Measurements from ENCODE around the gene SPRTN.

SPRTN gene

DNA sequence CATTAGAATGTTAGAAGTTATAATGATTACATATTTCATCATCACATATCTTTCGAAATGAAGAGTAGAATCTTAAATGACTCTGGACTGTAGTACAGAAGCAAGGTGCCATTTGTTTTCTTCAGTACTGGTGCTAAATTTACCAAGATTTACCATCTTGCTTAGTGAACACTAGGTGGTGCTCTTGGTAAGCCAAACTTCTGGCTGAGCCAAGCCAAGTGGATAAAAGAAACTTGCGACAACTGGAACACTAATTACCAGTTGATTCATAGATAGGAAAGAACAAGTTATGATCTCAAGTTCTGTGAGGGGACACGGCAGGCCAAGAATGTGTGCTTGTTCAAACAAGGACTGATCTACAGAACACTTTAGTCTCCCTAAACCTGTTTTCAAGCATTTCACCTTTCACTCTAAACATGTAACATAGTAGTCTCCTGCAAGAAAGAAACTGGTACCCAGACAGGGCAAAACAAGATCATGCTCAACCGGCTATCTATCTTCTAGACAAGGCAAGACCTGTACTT is 19.8 kb downstream of the SPRTN start:
- Histone ChIP-seq H3K4me3 (ENCODE audit: low read length) (no peak overlapping the region), H3K27ac (ENCODE audit: low read depth, low read length) (no peak overlapping the region), H3K4me1 (ENCODE audit: insufficient read depth, low read length) (no peaks in the 10 kb centered on the region), H3K9ac (ENCODE audit: low read depth, low read length) (no peak overlapping the region), H3K9me3 (ENCODE audit: insufficient read depth, low read depth, low read length) (no peaks in the 10 kb centered on the region), H3K27me3 (ENCODE audit: insufficient read depth, low read length) (no peaks in the 10 kb centered on the region), H3K36me3 (ENCODE audit: insufficient read depth, low read length) (peaks cover 14% of the 10 kb centered on the region)
- WGBS: 60% methylated on average over 4 of the region's 4 CpGs

DNA sequence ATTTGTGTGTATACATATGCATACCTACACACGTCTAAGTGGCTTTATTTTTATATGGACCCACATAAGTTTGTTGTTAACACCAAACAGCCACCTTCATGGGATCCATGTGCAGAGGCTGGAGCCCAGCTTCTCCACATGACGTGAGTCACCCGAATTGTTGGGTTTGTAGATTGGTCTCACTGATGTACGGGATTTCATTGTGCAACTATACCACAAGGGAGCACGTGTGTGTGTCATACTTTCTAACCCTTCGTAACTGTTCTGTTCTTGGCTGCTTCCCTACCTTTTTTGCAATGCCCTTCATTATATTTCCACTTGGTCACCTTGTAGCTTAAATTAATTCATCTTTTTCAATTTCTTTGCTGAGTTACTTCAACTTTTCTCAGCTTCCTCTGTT is 21.0 kb downstream of the SPRTN start:
- H3K4me3 ChIP-seq (ENCODE audit: low read length): no peak overlapping the region
- no peaks in the 10 kb centered on the region for H3K9me3 ChIP-seq (ENCODE audit: insufficient read depth, low read depth, low read length)
- WGBS: 96% methylated on average over 6 of the region's 6 CpGs
- no peak overlapping the region for H3K27ac ChIP-seq (ENCODE audit: low read depth, low read length)
- peaks cover 3% of the 10 kb centered on the region; the same call in 1 of the 2 replicates for H3K36me3 ChIP-seq (ENCODE audit: insufficient read depth, low read length)
- no peaks in the 10 kb centered on the region for H3K4me1 ChIP-seq (ENCODE audit: insufficient read depth, low read length)
- no peaks in the 10 kb centered on the region for H3K27me3 ChIP-seq (ENCODE audit: insufficient read depth, low read length)
- no peak overlapping the region for H3K9ac ChIP-seq (ENCODE audit: low read depth, low read length)

DNA sequence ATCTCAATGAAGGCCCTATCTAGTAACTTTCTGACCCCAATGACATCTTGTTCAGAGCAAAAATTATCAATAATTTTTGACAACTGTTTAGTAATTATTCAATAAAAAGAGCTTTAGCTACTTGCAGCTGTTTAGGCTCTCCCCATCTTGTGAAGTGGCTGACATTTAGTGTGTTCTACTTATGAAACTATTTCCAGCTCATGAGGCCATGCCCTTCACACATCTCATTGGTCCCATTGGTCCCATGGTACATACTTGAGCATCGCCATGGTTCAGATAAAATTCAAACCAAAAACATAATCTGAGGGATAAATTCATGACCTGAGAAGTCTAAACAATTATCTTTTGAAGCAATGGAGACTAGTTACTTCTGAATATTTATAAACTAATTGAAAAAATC is 24.2 kb downstream of the SPRTN start:
- WGBS: 100% methylated on average over 1 of the region's 1 CpG
- H3K4me1 ChIP-seq (ENCODE audit: insufficient read depth, low read length): no peaks in the 10 kb centered on the region
- no peak overlapping the region for H3K4me3 ChIP-seq (ENCODE audit: low read length)
- no peaks in the 10 kb centered on the region for H3K27me3 ChIP-seq (ENCODE audit: insufficient read depth, low read length)
- H3K9me3 ChIP-seq (ENCODE audit: insufficient read depth, low read depth, low read length): no peaks in the 10 kb centered on the region
- H3K27ac ChIP-seq (ENCODE audit: low read depth, low read length): no peak overlapping the region
- no peaks in the 10 kb centered on the region for H3K36me3 ChIP-seq (ENCODE audit: insufficient read depth, low read length)
- H3K9ac ChIP-seq (ENCODE audit: low read depth, low read length): no peak overlapping the region

DNA sequence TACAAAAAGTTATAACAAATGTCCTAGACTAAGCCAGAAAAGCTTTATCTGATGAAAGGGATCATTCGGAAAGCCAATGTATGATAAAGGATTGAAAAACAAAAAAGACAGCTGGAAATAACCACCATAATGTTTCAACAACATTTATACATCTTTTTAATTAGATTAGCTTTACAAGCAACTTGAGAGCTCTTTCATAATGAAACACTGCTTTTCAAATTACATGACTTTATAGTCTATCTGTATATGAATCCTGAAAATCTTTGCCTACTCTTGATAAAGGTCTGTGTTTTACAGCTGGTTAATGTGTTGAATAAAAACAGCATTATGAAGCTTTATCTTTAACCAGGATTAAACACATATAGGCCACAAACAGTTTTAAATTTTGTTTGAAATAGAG is 25.5 kb downstream of the SPRTN start:
- H3K27ac ChIP-seq (ENCODE audit: low read depth, low read length): no peak overlapping the region
- H3K36me3 ChIP-seq (ENCODE audit: insufficient read depth, low read length): no peaks in the 10 kb centered on the region
- no peaks in the 10 kb centered on the region for H3K27me3 ChIP-seq (ENCODE audit: insufficient read depth, low read length)
- H3K4me1 ChIP-seq (ENCODE audit: insufficient read depth, low read length): no peaks in the 10 kb centered on the region
- no peak overlapping the region for H3K9ac ChIP-seq (ENCODE audit: low read depth, low read length)
- no CpG with 5 or more reads among the region's 1 CpG for WGBS
- no peaks in the 10 kb centered on the region for H3K9me3 ChIP-seq (ENCODE audit: insufficient read depth, low read depth, low read length)
- no peak overlapping the region for H3K4me3 ChIP-seq (ENCODE audit: low read length)

DNA sequence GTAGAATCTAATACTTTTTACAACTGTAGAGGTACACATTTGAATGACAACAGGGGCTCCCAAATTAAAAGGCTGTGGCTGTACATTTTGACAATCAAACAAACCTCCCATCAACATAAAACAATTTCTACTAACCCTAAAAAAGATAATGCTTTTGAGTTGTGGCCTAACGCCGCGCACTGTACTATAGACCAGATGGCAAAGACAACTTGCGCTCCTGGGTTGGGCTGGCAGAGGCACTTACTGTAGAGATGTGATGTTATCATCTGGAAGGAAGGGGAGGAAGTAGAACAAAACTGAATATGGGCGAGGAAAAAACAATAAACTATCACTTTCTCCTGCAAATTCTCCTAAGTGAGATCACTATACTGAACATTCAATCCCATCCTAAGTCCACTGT is 26.1 kb downstream of the SPRTN start:
- Histone ChIP-seq H3K27me3 (ENCODE audit: insufficient read depth, low read length) (no peaks in the 10 kb centered on the region), H3K4me3 (ENCODE audit: low read length) (no peak overlapping the region), H3K9ac (ENCODE audit: low read depth, low read length) (no peak overlapping the region), H3K36me3 (ENCODE audit: insufficient read depth, low read length) (no peaks in the 10 kb centered on the region), H3K4me1 (ENCODE audit: insufficient read depth, low read length) (no peaks in the 10 kb centered on the region), H3K27ac (ENCODE audit: low read depth, low read length) (no peak overlapping the region), H3K9me3 (ENCODE audit: insufficient read depth, low read depth, low read length) (no peaks in the 10 kb centered on the region)
- over 99% methylated on average over 5 of the region's 5 CpGs for WGBS

DNA sequence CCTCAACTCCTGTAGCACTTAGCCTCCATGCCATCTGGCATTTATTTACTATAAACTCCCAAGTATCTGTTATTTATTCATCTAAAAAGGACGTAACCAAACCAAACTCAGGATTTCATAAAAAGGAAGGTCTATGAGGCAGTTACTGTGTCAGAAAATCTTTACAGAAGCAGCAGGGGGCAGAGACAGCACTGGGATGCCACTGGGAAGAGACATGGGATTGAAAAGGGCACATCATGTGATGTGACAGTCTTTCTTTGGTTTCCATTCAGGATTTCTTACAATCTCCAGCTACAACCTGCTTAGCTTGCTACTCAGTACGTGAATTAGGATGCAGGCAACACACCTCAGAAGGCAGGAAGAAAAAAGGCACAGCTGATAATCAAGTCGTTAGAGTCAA is 31.2 kb downstream of the SPRTN start:
- Histone ChIP-seq H3K9me3 (ENCODE audit: insufficient read depth, low read depth, low read length) (no peaks in the 10 kb centered on the region), H3K4me3 (ENCODE audit: low read length) (no peak overlapping the region), H3K27ac (ENCODE audit: low read depth, low read length) (no peak overlapping the region), H3K27me3 (ENCODE audit: insufficient read depth, low read length) (no peaks in the 10 kb centered on the region), H3K36me3 (ENCODE audit: insufficient read depth, low read length) (no peaks in the 10 kb centered on the region), H3K4me1 (ENCODE audit: insufficient read depth, low read length) (no peaks in the 10 kb centered on the region), H3K9ac (ENCODE audit: low read depth, low read length) (no peak overlapping the region)
- 90% methylated on average over 3 of the region's 3 CpGs for WGBS

DNA sequence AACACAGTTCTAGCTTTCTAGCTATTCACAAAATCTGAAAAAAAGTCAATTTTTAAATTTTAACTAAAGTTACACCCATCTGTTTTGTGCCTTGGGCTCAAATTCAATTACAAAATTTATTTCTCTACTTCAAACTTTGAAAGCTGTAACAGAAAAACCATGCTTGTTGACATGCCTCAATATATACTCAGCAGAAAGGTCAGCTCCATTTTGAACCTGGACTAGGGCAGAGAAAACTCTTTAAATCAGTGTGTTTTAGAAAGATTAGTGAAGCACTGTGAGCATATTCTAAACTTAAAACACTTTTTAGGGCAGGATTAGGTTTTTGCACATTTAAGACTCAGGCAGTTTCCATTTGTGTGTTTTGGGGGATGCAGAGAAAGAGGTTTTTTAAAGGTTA is 34.4 kb downstream of the SPRTN start:
- Histone ChIP-seq H3K9ac (ENCODE audit: low read depth, low read length) (no peak overlapping the region), H3K4me3 (ENCODE audit: low read length) (no peak overlapping the region), H3K36me3 (ENCODE audit: insufficient read depth, low read length) (no peaks in the 10 kb centered on the region), H3K9me3 (ENCODE audit: insufficient read depth, low read depth, low read length) (no peaks in the 10 kb centered on the region), H3K4me1 (ENCODE audit: insufficient read depth, low read length) (peaks cover 7% of the 10 kb centered on the region), H3K27me3 (ENCODE audit: insufficient read depth, low read length) (no peaks in the 10 kb centered on the region), H3K27ac (ENCODE audit: low read depth, low read length) (no peak overlapping the region)

DNA sequence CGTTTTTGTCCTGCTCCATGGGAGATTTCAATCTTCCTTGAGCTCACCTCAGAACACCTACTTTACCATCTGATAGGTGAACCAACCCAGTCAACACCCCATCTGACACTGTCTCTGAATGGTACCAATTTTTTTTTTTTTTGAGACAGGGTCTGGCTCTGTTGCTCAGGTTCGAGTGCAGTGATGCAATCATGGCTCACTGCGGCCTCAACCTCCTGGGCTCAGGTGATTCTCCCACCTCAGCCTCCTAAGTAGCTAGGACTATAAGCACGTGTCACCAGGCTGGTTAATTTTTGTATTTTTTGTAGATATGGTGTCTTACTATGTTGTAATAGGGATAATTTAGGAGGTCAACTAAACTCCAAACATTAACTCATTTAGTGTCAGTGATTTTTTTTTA is 36.3 kb downstream of the SPRTN start:
- 91% methylated on average over 3 of the region's 4 CpGs for WGBS
- no peak overlapping the region for H3K27ac ChIP-seq (ENCODE audit: low read depth, low read length)
- H3K36me3 ChIP-seq (ENCODE audit: insufficient read depth, low read length): no peaks in the 10 kb centered on the region
- peaks cover 9% of the 10 kb centered on the region for H3K4me1 ChIP-seq (ENCODE audit: insufficient read depth, low read length)
- no peak overlapping the region for H3K9ac ChIP-seq (ENCODE audit: low read depth, low read length)
- no peaks in the 10 kb centered on the region for H3K9me3 ChIP-seq (ENCODE audit: insufficient read depth, low read depth, low read length)
- H3K27me3 ChIP-seq (ENCODE audit: insufficient read depth, low read length): no peaks in the 10 kb centered on the region
- H3K4me3 ChIP-seq (ENCODE audit: low read length): no peak overlapping the region

DNA sequence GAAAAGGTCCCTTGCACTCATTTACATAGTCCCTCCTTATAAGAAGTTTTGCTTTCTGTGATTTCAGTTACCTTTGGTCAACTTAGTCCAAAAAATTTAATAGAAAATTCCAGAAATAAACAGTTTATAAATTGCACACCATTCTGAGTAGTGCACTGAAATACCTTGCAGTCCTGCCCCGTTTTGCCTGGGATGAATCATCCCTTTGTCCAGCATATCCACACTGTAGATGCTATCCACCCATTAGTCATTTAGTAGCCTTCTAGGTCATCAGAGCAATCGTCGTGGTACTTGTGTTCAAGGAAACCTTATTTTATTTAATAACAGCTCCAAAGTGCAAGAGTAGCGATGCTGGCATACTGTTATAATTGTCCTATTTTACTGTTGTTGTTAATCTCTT is 38.0 kb downstream of the SPRTN start:
- Histone ChIP-seq H3K27me3 (ENCODE audit: insufficient read depth, low read length) (no peaks in the 10 kb centered on the region), H3K4me1 (ENCODE audit: insufficient read depth, low read length) (peaks cover 9% of the 10 kb centered on the region), H3K9ac (ENCODE audit: low read depth, low read length) (no peak overlapping the region), H3K9me3 (ENCODE audit: insufficient read depth, low read depth, low read length) (no peaks in the 10 kb centered on the region), H3K4me3 (ENCODE audit: low read length) (no peak overlapping the region), H3K27ac (ENCODE audit: low read depth, low read length) (no peak overlapping the region), H3K36me3 (ENCODE audit: insufficient read depth, low read length) (no peaks in the 10 kb centered on the region)
- WGBS: 94% methylated on average over 3 of the region's 4 CpGs

DNA sequence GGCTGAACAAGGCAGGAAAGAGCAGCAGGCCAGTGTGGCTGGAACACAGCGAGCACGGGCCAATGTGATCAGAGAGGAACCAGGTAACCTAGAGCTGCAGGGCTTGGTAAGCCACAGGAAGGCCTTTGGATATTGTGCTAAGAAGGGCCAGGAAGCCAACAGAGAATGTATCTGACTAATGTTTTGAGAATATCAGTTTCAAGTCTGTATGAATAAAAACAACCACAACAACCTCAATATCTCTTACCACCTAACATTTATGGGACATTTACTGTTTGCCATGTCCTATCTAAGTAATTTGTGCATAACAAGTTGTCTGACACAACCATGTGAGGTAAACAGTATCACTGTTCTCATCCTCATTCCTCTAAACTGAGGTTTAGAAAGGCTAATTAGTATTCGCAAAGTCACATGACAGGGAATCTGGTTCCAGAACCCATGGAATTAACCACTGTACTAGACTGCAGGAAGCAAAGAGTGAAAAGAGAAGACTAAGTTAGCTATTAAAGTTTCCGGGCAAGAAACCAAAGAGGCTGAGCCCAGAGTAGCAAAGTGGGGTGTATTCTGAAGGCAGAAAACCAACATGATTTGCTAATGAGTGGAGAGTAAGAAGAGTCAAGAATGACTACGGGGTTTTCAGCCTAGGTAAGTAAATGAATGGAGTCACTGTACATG is 38.9 kb downstream of the SPRTN start:
- Histone ChIP-seq H3K9me3 (ENCODE audit: insufficient read depth, low read depth, low read length) (no peaks in the 10 kb centered on the region), H3K36me3 (ENCODE audit: insufficient read depth, low read length) (no peaks in the 10 kb centered on the region), H3K9ac (ENCODE audit: low read depth, low read length) (peak overlapping the region; percentile 14; the same call in 1 of the 2 replicates), H3K4me3 (ENCODE audit: low read length) (no peak overlapping the region), H3K27me3 (ENCODE audit: insufficient read depth, low read length) (no peaks in the 10 kb centered on the region), H3K27ac (ENCODE audit: low read depth, low read length) (no peak overlapping the region), H3K4me1 (ENCODE audit: insufficient read depth, low read length) (peaks cover 9% of the 10 kb centered on the region)
- WGBS: 93% methylated on average over 5 of the region's 5 CpGs

DNA sequence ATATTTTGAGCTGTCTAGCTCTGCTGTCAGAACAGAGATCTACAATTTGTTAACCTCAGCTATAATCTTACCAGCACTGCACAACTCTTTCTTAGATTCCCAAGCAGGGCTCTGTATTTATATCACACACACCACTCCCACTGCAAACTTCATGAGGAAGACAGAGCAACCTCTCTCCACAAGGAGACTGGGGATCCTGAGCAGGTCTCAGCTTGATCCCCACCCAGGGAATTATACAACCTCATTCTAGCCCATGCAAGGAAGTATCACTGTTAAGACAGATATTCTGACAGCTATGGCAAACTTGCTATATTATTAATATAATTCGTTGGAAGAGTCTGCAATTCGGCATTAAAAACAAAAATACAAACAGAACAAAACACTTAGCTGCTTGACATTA is 43.6 kb downstream of the SPRTN start:
- WGBS: 97% methylated on average over 2 of the region's 2 CpGs
- Histone ChIP-seq H3K27ac (ENCODE audit: low read depth, low read length) (no peak overlapping the region), H3K4me3 (ENCODE audit: low read length) (no peak overlapping the region), H3K36me3 (ENCODE audit: insufficient read depth, low read length) (no peaks in the 10 kb centered on the region), H3K4me1 (ENCODE audit: insufficient read depth, low read length) (peaks cover 9% of the 10 kb centered on the region), H3K27me3 (ENCODE audit: insufficient read depth, low read length) (no peaks in the 10 kb centered on the region), H3K9ac (ENCODE audit: low read depth, low read length) (no peak overlapping the region), H3K9me3 (ENCODE audit: insufficient read depth, low read depth, low read length) (no peaks in the 10 kb centered on the region)

DNA sequence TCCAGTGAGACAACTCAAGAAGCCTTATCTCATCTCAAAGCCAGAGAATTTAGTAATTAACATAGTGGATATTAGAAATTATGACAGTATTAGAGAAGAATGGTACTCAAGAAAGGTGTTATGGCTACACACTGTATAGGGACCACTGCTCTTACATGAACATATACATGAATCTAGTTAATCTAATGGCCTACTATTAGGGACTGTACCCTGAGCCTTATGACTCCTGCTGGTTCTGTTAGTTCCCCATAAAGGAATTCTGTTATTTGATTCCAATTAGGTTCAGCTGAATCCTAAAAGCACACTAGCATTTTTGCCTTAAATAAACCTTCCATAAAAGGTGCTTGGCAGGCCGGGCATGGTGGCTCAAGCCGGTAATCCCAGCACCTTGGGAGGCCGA is 44.3 kb downstream of the SPRTN start:
- WGBS: 99% methylated on average over 3 of the region's 3 CpGs
- no peaks in the 10 kb centered on the region for H3K36me3 ChIP-seq (ENCODE audit: insufficient read depth, low read length)
- H3K4me3 ChIP-seq (ENCODE audit: low read length): no peak overlapping the region
- peaks cover 3% of the 10 kb centered on the region for H3K4me1 ChIP-seq (ENCODE audit: insufficient read depth, low read length)
- no peaks in the 10 kb centered on the region for H3K27me3 ChIP-seq (ENCODE audit: insufficient read depth, low read length)
- no peak overlapping the region for H3K27ac ChIP-seq (ENCODE audit: low read depth, low read length)
- H3K9me3 ChIP-seq (ENCODE audit: insufficient read depth, low read depth, low read length): no peaks in the 10 kb centered on the region
- no peak overlapping the region for H3K9ac ChIP-seq (ENCODE audit: low read depth, low read length)
